ENCODE data around the gene NTRK3.

The NTRK3 gene

DNA sequence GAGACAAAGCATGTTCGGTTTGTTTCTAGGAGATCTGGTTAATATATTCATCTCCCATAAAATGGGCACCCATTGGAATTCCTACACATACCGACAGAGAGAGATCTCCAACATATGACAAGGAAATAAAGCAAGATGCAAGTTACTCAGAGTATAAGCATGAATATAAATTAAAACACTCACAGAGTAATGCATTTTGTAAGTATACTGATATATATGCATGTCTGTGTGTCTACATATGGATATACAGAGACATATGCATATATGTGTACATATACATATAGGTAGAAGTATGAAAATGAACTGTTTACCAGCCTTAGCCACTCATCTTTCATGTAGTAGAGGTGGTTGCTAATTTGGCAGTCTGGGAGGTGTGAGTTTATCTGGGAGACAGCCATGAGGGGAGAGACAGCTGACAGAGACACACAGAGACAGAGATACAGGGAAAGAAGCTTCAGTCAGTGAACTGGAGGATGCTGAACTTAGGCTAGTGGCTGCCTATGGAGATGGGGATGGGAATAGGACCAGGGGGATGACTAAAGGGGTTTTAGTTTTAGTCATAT, 134.5 kb downstream of the NTRK3 start:
- no peak for DNase-seq (ENCODE audit: low read depth in 3 of 3)

DNA sequence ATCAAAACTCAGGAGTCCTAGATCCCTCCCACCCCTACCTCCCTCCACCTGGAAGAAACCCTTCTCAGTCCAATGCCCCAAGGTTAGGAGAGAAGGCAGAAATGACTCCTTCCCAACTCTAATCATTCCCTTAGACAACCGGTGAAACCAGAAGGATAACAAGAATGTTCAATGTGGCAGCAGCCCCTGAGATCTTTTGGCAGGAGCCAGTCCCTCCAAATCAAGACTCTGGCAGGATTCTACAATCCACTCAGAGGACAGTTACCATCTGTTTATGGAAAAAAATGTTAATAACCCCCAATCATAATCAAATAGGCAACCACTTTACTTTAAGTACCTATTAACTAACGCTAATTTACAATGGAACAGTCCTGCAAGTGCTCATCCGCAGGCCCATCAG, 136.5 kb downstream of the NTRK3 start:
- DNase-seq (ENCODE audit: low read depth in 3 of 3): no peak

DNA sequence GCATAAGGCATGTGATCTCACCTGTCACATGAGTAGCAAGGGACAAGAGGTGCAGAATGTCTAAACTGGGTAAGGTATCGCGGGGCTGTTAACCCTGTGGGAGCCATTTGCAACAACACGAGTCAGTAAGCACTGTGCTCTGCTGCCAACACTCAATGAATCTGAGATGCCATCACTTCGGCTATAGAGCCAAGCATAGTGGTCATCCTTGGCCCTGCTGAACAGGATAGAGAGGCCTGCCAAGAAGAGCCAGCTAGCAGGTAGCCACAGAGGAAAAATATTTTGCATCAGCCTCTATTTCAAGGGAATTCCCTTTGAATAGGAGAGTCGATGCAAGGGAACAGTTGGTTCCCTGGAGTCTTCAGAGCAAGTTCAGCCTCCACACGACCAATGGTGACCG, 137.8 kb downstream of the NTRK3 start:
- no peak for DNase-seq (ENCODE audit: low read depth in 3 of 3)

DNA sequence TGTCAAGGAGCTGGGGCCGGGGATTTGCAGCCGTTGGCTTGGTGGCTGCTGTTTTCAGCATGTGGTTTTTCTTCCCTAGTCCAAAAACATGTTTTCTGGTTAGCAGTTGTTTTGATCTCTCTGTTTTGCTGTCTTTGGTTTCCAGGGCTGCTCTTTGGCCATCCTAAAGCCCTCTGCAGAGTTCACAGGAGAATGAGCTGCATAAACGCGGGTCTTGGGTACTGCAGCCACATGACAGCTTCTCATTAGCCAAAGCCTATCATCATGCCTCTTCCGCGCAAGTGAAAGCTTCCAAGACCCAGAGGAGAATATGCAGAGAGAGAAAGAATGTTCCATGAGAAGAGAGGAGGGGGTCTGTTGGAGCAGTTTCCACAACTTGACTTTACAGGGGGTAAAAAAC, 138.5 kb downstream of the NTRK3 start:
- DNase-seq (ENCODE audit: low read depth in 3 of 3): no peak

DNA sequence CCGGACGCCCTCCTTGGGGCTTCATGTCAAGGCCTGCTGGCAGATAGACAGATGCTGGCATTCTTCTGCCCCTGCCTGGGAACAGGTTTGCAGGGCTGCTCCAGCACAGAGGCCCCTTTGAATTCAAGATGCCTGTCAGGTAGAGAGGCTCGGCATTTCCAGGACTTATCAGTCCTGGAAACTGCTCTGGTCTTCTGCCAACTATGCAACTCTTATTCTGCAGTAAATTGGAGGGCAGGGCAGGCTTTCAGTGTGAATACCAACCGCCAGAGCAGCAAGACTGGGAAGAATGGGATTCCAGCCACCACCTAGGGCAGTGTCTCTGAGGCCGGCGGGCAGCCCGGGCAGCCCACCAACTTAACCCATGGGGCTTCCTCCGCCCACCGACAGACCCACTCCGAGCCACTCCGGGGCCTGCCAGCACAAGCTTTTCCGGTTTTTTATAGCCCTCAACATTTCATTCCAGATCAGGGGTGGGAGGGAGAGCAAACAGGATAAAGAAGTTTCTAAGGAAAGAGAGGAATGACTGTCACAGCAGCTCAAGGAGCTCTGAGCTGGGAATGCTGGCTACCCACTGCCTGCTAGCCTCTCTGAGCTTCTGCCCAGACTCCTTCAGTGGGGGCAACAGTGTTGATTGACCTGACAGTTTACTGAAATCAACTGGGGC, 140.9 kb downstream of the NTRK3 start:
- DNase-seq (ENCODE audit: low read depth in 3 of 3): no peak

DNA sequence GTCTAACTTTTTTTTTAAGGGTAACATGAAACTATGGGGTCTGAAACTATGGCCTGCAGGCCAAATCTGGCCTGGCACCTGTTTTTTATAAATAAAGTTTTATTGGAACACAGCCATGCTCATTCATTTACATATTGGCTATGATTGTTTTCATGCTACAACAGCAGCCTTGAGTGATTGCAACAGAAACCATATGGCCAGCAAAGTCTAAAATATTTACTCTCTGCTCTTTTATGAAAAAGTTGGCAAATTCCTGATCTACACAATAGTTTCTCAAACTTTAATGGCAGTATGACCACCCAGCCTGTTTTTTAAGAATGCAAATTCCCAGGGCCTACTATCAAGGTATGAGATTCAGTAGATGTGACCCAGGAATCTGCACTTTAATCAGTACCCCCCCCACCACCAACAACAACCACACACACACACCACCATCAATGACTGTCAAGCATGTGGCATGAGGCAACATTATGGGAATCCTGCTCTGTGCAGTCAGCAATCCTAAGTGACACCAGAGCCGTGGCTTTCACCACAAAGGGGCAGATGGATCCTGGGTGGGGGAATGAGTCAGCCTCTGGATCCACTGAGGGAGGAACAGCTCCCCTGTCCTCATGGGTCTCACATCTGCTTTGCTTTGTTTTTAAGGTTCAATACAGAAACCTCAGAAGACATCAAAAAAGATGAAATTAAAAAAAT, 142.8 kb downstream of the NTRK3 start:
- no peak for DNase-seq (ENCODE audit: low read depth in 3 of 3)

DNA sequence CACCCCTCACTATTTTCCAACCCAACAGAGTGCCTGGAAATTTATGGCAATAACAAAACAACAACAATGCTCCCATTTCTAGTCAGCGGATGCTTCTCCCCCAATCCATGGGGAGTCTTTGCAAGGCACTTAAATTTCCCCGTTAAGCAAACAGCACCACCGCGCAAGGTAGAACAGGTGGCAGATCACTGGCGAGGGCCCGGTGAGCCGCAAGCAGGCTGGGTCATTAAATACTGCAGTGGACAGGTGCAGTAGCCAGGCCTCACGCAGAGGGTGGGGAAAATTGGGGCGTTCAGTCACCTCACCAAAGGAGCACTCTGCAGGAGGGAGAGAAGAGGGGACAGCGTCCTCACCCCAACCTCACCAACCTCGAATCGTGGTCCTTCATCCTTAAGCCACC, 147.5 kb downstream of the NTRK3 start:
- DNase-seq (ENCODE audit: low read depth in 3 of 3): no peak

DNA sequence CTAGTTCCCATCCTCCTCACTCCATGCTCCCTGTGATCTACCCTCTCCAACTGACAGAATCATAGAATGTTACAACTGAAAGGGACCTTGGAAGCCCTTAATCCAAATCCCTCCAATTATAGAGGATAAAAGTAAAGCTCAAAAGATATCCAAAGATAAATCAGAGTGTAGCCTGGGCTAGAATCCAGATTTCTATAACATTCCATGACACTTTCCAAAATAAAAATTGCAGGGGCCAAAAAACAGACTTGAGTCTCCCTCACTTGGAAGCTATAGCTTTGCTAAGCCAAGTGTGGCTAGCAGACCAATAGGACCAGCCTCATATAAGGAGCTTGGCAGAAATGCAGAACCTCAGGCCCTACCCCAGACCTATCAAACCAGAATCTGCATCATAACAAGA, 148.1 kb downstream of the NTRK3 start:
- no peak for DNase-seq (ENCODE audit: low read depth in 3 of 3)

DNA sequence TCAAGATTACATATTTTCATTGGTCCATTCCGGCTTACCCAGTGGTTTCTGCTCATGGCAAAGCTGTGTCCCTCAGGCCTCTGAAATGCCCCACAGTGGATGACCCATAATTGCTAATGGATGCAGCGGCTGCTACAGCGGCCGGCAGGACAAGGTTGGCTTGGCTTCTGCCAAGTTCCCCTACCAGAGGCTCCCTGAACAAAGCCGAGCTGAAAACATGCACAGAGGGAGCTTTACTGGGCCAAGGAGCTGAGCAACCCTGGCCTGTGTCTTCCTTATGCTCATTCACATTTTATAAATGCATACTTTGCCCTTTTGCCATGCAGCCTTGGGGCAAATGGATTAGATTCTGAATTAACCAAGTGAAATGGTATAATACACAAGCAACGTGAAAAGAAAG, 150.5 kb downstream of the NTRK3 start:
- DNase-seq (ENCODE audit: low read depth in 3 of 3): no peak

DNA sequence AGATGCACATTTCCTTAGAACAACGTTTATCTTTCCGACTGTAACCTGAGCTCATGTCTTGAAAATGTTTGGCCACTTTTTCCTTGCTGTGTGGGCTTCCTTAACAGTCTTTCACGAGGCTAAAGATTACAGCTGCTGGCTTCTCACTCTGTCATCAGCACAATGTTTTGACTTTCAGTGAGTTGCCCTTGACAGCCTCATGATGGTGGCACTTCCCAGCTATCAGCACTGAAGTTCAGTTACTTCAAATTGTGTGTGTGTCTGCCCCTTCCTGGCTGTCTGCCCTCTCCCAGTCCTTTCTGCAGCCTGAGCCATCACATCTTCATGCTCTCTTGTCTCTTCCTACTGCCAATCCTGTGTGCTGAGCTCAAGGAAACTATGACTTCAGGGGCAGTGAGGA, 152.2 kb downstream of the NTRK3 start:
- no peak for DNase-seq (ENCODE audit: low read depth in 3 of 3)

DNA sequence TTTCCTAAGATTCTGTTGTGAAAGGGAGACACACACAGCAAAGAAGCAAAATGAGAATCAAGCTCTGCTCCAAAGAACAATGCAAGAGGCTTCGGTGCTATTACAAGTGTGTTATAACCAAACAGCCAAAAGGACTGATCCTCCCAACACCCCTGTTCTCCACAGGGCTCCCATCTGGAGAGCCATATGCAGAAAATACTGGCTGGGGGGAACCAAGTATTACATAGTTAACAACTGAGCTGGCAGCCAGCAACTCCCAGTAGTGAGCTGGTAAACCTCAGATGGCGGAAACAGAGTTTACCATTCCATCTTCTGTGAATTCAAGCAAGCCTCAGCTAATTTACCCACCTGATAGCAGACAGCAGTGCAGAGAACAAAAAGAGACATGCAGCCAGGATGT, 156.4 kb downstream of the NTRK3 start:
- no peak for DNase-seq (ENCODE audit: low read depth in 3 of 3)

DNA sequence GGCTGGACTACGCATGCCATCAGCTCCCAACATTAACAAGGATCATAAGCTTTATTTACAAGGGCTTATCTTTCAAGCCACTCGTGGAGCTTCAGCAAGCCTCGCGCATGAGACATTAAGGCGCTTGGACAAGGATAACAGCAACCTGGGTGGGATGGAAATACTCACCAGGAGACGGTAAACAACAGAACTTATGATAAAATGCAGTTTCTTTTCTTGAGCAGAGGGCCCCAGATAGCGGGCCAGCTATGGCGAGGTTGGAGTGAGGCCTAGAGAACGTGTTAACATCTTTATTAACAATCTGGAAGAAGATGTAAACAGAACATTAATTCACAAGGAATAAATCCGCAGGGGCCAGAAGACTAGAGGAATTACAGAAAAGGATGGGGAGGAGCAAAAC, 158.2 kb downstream of the NTRK3 start:
- DNase-seq (ENCODE audit: low read depth in 3 of 3): no peak

DNA sequence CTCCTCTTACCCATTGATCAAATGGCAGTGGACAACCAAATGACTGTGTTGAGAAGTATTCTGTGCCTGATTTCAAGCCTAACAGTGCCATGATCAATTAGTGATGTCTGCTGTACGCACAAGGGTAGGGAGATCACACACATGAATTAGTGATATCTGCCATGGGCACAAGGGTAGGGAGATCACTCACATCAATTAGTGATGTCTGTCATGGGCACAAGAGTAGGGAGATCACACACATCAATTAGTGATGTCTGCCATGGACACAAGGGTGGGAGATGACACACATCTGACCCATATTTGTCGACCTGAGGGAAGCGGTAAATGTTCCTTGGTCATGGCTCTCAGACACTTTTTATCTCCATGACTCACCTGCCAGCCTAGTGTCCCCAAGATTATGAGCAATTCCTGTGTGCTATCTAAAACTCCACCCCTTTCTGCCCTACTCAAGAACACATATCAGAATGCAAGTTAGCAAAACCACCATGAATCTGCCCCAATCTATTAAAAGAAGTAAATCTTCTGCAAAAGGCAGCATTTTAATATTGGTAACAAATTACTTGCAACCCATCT, 165.0 kb downstream of the NTRK3 start:
- no peak for DNase-seq (ENCODE audit: low read depth in 3 of 3)

DNA sequence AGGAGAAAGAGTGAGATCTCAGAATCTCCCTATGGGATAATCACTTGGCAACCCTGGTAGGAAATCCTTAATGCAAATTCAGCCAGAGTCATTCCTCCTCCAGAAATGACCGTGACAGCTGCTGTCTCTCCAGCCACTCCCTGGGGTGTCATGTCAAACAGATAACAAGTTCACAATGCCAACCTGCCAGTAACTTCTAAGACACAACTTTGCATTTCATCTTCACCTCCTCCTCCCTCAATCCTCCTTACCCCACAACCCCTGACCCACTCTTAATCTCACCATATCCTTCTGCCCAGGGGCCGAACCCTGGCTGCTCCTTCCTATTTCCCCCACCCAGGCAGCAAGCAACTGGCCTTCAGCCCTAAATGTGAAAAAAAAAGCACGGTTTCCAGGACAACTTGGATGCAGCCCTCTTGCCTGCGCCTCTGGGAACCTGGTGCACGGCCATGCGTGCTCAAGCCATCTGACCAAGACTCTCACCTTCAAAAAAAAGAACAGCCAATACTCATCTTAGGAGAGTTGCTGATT, 166.0 kb downstream of the NTRK3 start:
- DNase-seq (ENCODE audit: low read depth in 3 of 3): no peak

DNA sequence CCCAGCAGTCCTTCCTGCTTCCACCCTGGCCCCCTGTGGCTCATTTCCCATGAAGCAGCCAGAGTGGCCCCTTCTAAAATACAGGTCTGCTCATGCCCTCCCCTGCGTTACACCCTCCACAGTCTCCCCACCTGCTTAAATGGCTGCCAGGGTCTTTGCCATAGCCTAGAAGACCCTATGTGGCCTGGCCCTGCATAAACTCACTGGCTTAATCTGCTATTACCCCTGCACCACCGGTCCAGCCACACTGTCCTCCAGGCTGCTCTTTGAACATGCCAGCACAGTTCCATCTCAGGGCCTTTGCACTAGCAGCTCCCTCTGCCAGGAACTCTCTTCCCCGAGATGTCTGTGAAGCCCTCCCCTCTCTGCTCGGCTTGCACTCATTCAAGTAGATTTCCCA, 166.8 kb downstream of the NTRK3 start:
- DNase-seq (ENCODE audit: low read depth in 3 of 3): no peak

DNA sequence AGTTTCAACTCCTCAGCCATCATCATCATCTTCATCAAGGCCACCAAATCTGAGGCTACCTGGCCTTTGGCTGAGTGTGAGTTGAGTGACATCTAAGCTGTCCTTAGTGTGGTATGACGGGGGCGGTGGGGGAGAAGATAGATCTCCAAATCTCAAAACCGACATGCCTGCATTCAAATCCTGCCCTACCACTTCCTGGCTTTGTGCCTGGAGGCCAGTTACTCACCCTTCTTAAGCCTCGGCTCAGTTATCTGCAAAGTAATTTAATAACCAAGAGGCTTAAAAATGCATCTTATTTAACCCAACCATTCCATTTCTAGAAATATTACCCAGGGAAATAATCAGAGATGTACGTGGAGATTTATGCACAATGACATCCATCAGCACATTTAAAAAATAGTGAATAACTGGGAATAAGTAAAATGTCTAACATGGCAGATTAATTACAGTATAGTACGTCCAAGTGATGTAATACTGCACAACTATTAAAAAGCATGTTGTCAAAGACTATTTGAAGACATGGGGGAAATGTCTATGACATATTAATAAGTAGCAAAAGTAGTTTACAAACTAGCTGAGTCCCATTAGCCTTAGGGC, 167.4 kb downstream of the NTRK3 start:
- DNase-seq (ENCODE audit: low read depth in 3 of 3): no peak

DNA sequence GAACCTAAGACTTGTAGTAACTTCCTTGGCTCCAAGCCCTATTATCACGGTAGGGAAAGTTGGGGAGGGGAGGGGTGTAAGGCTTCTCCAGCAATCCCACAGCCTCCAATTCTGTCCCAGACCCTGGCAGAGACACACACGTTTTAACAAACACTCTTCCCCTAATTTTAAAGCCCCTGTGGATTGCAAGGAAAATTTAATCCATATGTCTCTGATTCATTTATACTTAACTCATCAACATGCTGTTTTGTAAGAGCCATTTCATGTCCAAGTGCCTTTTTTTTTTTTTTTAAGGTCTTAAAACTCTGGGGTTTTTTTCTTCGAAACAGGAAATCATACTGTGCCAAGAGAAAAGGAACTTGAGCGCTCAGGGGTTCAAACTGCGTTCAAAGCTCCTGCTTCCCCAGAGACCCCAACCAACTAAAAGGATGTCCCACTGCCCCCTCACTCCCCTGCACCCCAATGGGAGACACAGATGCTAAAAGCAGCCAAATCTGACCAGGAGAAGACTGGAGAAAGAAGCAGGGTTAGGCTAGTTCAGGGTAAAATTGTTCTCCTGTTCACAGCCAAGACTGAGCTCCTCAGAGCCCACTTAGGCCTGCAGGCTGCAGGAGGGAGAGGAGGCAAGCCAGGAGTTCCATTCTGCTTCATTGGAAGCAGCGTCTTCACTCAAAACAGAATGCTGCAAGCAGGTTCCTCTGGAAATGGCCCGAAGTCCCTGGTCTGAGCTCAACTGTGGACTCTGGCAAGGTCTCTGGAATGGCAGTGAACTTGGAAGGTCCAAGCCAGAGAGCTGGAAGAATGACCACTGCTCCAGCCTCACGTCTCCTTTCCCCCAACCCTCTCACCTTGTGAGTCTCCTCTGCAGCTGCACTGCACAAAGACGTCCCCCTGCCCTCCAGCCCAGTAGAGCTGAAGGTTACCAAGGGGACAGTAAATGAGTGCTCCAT, 172.5 kb downstream of the NTRK3 start:
- no peak for DNase-seq (ENCODE audit: low read depth in 3 of 3)

DNA sequence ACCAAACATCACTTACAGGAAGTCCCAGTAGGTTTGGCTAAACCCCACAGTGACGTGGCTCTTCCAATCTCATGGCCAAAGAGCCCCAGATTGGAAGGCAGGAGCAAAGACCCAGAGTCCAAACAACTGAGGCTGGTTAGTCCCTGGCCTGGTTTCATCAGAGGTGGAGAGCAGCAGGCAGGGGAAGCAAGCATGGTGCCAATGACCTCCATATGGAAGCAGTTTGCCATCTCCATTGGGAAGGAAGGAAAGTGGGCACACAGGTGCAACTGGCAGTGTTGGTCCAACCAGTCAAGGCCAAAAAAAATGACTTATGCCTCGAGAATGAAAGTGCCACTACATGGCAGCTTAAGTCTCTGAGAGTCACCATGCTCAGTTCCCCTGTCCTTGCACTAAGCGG, 175.9 kb downstream of the NTRK3 start:
- DNase-seq (ENCODE audit: low read depth in 3 of 3): no peak

DNA sequence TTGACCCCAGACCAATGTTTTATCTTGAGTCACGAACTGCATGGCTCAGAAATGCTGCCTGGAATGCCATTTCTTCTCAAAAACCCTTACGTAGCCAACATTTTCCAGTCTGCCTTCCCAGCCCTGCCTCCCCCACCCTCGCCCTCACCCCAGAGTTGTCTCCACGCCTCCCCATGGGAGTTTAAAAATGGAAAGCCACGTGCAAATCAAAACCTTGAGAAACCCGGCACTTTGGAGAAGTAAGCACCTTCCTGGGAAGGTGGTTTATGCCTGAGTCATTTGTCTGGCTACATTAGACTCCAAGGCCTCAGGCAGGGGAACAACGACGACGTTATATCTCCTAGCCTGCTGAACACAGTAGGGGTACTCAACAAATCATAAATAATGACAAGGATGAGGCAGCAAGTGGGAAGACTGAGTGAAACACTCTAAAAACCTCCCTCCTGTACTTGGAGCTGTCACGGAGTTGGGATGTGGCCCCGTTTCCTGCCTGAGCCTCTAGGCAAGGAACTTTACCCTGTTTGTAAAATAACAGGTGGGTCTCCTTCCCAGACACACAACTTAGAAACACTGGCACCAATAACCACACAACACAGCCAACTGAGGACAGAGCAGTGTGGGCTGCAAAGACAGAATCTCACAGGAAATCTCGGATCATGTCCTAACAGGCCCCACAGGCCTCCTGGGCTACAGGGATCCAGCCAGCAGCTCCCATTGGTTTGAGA, 179.1 kb downstream of the NTRK3 start:
- DNase-seq (ENCODE audit: low read depth in 3 of 3): no peak

DNA sequence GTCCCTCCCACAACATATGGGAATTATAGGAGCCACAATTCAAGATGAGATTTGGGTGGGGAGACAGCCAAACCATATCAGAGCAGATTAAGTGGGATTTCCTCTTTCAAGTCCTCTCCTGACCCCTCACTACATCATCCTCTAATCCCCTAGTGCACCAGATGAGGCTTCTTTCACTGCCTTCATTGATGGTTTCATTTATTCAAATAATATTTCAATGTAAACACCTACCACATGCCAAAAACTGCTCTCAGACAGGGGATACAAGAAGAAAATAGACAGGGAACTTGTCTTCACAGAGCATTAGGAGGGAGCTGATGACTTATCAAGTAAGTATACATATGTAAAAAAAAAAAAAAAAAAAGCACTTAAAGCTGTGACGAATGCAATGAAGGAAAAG, 180.2 kb downstream of the NTRK3 start:
- no peak for DNase-seq (ENCODE audit: low read depth in 3 of 3)

DNA sequence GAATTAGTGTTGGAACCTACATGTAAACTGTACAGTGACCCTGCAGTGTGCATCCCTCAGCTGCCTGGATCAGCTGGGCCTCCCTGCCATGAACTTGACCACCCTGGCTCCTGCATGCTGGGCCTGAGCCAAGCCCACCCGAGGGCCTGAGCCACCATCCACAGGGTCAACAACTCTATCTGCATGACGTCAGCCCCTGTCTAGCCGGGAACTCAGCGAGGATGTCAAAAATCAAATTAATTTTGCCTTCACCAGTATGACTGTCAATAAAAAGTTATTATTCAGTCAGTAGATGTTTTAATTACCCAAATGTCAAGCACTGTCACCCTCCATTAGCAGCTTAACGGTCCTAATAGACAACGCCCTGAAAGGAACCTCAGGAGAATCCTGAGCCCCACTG, 181.4 kb downstream of the NTRK3 start:
- DNase-seq (ENCODE audit: low read depth in 3 of 3): no peak
